Measurements from ENCODE around the gene ARID1B. TPM values are rescaled to one million over a fixed set of nuclear protein-coding genes. Genes with fewer than 3 reads are reported as not detected.

The ARID1B gene
- total RNA-seq, 1 donor from 2014 or later: 248 TPM

GRCh38 chr6:157139054-157139708 lies 362.0 kb downstream of the ARID1B start:
- CTCF ChIA-PET: no interaction called here
- POLR2A ChIA-PET: no interaction called here
- no peak overlapping the region for H3K4me3 Mint-ChIP-seq
- no peak for DNase-seq
- TF ChIP-seq, protein P1, sequence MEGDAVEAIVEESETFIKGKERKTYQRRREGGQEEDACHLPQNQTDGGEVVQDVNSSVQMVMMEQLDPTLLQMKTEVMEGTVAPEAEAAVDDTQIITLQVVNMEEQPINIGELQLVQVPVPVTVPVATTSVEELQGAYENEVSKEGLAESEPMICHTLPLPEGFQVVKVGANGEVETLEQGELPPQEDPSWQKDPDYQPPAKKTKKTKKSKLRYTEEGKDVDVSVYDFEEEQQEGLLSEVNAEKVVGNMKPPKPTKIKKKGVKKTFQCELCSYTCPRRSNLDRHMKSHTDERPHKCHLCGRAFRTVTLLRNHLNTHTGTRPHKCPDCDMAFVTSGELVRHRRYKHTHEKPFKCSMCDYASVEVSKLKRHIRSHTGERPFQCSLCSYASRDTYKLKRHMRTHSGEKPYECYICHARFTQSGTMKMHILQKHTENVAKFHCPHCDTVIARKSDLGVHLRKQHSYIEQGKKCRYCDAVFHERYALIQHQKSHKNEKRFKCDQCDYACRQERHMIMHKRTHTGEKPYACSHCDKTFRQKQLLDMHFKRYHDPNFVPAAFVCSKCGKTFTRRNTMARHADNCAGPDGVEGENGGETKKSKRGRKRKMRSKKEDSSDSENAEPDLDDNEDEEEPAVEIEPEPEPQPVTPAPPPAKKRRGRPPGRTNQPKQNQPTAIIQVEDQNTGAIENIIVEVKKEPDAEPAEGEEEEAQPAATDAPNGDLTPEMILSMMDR (IDR thresholded peaks at IDR 0.05): no peak
- H3K9me3 Mint-ChIP-seq: no peaks in the 10 kb centered on the region
- no peaks in the 10 kb centered on the region for H3K27me3 Mint-ChIP-seq
- ATAC-seq (ENCODE audit: low read depth): no peak
- intact Hi-C loops (cut with micrococcal nuclease): no loop called here
- peaks cover 79% of the 10 kb centered on the region for H3K36me3 Mint-ChIP-seq (ENCODE audit: low read depth)
- H3K27ac Mint-ChIP-seq: no peak overlapping the region
- no peaks in the 10 kb centered on the region for H3K4me1 Mint-ChIP-seq

- Mint-ChIP-seq H3K4me1 (no peaks in the 10 kb centered on the region), H3K9me3 (no peaks in the 10 kb centered on the region), H3K27me3 (no peaks in the 10 kb centered on the region), H3K27ac (no peak overlapping the region), H3K36me3 (ENCODE audit: low read depth) (peaks cover 73% of the 10 kb centered on the region), H3K4me3 (no peak overlapping the region)
- POLR2A ChIA-PET: no interaction called here
- DNase-seq: no peak
- TF ChIP-seq, protein P1 (IDR thresholded peaks at IDR 0.05): no peak
- CTCF ChIA-PET: no interaction called here
- intact Hi-C loops (cut with micrococcal nuclease): no loop called here
- ATAC-seq (ENCODE audit: low read depth): no peak
Observed at GRCh38 chr6:157143171-157143889, 366.2 kb downstream of the ARID1B start.

DNA sequence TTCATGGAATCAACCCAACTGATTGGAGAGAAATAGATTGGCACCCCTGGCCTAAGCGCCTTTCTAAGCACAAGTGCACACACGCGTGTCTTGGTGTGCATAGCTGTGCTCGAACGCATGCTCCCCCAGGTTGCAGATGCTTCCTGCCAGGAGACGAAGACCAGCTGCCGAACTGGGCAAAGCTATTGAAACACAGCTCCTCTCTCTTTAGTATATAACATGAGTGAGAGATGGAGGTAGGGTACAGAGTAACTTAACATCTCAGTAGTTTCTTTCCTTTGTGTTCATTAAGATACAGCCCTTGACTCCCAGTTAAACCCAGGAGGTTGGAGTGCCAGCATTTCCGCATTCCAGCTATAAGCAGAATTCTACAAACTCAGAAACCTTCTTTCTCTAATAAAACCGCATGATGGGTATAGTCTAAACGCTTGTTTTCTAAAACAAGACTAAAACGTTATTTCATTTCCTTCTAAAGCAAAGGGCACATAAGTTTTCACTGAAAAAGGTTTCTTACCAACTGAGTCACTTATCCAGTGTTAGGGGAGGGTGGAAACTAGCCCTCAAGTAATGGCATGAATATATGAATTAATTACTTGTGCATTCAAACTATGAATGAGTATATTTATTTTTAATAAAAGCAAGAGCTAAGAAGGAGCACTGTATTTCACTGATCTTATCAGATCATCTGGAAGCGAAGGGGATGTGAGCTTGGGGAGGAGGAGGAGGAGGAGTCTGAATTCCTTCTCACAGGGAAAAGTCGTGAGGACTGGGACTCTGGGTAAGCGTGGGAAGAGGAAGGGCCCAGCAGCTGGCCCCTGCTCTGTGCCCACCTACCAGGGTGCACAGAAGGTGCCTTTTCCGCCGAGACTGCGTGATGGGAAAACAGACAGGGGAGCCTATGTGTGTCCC lies 367.0 kb downstream of the ARID1B start:
- Mint-ChIP-seq H3K4me3 (no peak overlapping the region), H3K36me3 (ENCODE audit: low read depth) (peaks cover 74% of the 10 kb centered on the region), H3K27ac (no peak overlapping the region), H3K4me1 (no peaks in the 10 kb centered on the region), H3K27me3 (no peaks in the 10 kb centered on the region), H3K9me3 (no peaks in the 10 kb centered on the region)
- CTCF ChIA-PET: no interaction called here
- no peak for DNase-seq
- POLR2A ChIA-PET: no interaction called here
- no peak for ATAC-seq (ENCODE audit: low read depth)
- intact Hi-C loops (cut with micrococcal nuclease): no loop called here
- TF ChIP-seq, protein P1 (IDR thresholded peaks at IDR 0.05): no peak

DNA sequence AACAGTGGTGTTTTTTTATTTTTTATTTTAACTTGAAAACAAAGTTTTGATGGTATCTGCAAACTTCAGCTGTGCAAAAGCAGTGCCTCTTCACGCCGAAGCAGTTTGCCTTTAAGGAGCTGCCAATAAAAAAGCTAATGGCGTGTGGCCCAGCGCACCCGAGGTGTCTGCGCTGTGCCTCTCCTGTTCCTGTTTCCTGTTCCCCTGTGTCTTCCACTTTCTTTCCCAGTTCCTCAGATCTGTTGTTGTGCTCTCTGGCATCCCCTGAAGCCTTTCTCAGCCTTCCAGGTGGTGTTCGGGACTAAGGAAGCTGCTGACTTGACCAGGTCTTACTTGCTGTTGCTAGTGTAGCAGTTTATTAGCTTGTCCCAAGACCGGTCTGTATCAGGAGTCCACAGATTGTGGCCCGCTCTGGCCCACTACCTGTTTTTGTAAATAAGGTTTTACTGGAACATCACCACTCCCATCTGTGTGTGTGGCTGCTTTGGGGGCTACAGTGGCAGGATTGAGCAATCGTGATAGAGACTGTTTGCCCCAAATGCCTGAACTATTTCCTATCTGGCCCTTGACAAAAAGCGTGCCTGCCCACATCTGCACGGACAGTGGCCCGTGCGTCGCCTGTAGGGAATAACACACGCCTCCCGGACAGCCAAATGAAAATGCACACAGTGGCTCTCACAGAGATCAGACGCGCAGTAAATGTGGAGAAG lies 367.8 kb downstream of the ARID1B start:
- Mint-ChIP-seq H3K4me1 (no peaks in the 10 kb centered on the region), H3K4me3 (no peak overlapping the region), H3K36me3 (ENCODE audit: low read depth) (peaks cover 78% of the 10 kb centered on the region), H3K27ac (no peak overlapping the region), H3K27me3 (no peaks in the 10 kb centered on the region), H3K9me3 (no peaks in the 10 kb centered on the region)
- CTCF ChIA-PET: no interaction called here
- TF ChIP-seq, protein P1 (IDR thresholded peaks at IDR 0.05): no peak
- POLR2A ChIA-PET: no interaction called here
- DNase-seq (no peak), ATAC-seq (ENCODE audit: low read depth) (no peak)
- intact Hi-C loops (cut with micrococcal nuclease): no loop called here
